GM23338 (cell line): ENCODE results near the gene EEF2. TPM values are rescaled to one million over a fixed set of nuclear protein-coding genes. Genes with fewer than 3 reads are reported as not detected.

ENCODE experiments used
- ATAC-seq: fragments of 200-7000 bp; cut with Tn5 transposase; 3 replicates; pipeline ENCODE4 v1.9.1; 2020
- DNase-seq: peaks from one replicate; pipeline ENCODE4 v3.0.0-alpha.2; 2015; ENCODE audit warnings: low spot score
- H2AFZ ChIP-seq: fragments of 200-600 bp; sonication (generic); 2 replicates; pipeline ENCODE4 v1.8.0; 2016; ENCODE audit warnings: antibody characterized with exemption, mild to moderate bottlenecking, moderate library complexity
- H3F3A ChIP-seq: fragments of 200-600 bp; sonication (generic); replicated peaks from 2 replicates; pipeline ENCODE4 v1.8.0; 2017; ENCODE audit warnings: antibody characterized with exemption, mixed run types, low read depth
- H3K27ac ChIP-seq: fragments of 200-600 bp; sonication (generic); 2 replicates; pipeline ENCODE4 v1.6.1; 2016; ENCODE audit warnings: low read depth
- H3K27me3 ChIP-seq: fragments of 200-600 bp; sonication (generic); 2 replicates; pipeline ENCODE4 v1.8.0; 2016; ENCODE audit warnings: mild to moderate bottlenecking, mixed run types, moderate library complexity; ENCODE audit not compliant: insufficient read depth
- H3K36me3 ChIP-seq: fragments of 200-600 bp; sonication (generic); 2 replicates; pipeline ENCODE4 v1.8.0; 2016; ENCODE audit warnings: mild to moderate bottlenecking; ENCODE audit not compliant: insufficient read depth
- H3K4me1 ChIP-seq: fragments of 200-600 bp; sonication (generic); 2 replicates; pipeline ENCODE4 v1.8.0; 2016; ENCODE audit warnings: mild to moderate bottlenecking, moderate library complexity; ENCODE audit not compliant: insufficient read depth
- H3K4me2 ChIP-seq: fragments of 200-600 bp; sonication (generic); 2 replicates; pipeline ENCODE4 v1.7.1; 2017; ENCODE audit warnings: mixed run types
- H3K4me3 ChIP-seq: fragments of 200-600 bp; sonication (generic); 2 replicates; pipeline ENCODE4 v1.6.1; 2016; ENCODE audit warnings: mixed run types
- H3K79me2 ChIP-seq: fragments of 200-600 bp; sonication (generic); replicated peaks from 2 replicates; pipeline ENCODE4 v1.8.0; 2017; ENCODE audit warnings: mild to moderate bottlenecking; ENCODE audit not compliant: insufficient read depth
- H3K9me2 ChIP-seq: fragments of 200-600 bp; sonication (generic); 2 replicates; pipeline ENCODE4 v1.8.0; 2017; ENCODE audit not compliant: insufficient read depth
- H4K20me1 ChIP-seq: fragments of 200-600 bp; sonication (generic); replicated peaks from 2 replicates; pipeline ENCODE4 v1.8.0; 2017; ENCODE audit warnings: mild to moderate bottlenecking; ENCODE audit not compliant: insufficient read depth
- H3K27ac Mint-ChIP-seq: 2 replicates; pipeline ENCODE4 v1.8.0; 2020; ENCODE audit warnings: inconsistent platforms, mild to moderate bottlenecking, moderate library complexity, mixed read lengths
- H3K27me3 Mint-ChIP-seq: 3 replicates; pipeline ENCODE4 v1.8.0; 2022; ENCODE audit warnings: low read depth, mild to moderate bottlenecking, moderate library complexity, mixed read lengths, inconsistent platforms; ENCODE audit not compliant: insufficient read depth, poor library complexity
- H3K36me3 Mint-ChIP-seq: 3 replicates; pipeline ENCODE4 v1.8.0; 2021; ENCODE audit warnings: low read depth, mild to moderate bottlenecking, inconsistent platforms, moderate library complexity, mixed read lengths
- H3K4me1 Mint-ChIP-seq: 3 replicates; pipeline ENCODE4 v1.8.0; 2020; ENCODE audit warnings: mild to moderate bottlenecking, inconsistent platforms, mixed read lengths
- H3K4me3 Mint-ChIP-seq: 3 replicates; pipeline ENCODE4 v1.8.0; 2021; ENCODE audit warnings: moderate library complexity, mild to moderate bottlenecking, inconsistent platforms, mixed read lengths
- H3K9me3 Mint-ChIP-seq: 3 replicates; pipeline ENCODE4 v1.8.0; 2020; ENCODE audit warnings: moderate library complexity, mild to moderate bottlenecking, inconsistent platforms, mixed read lengths
- CREB1 ChIP-seq: fragments of 250-450 bp; sonication (Bioruptor Pico); IDR thresholded peaks from 2 replicates; pipeline ENCODE4 v1.5.0; 2020; ENCODE audit warnings: low read depth, mild to moderate bottlenecking, moderate library complexity
- CTCF ChIP-seq, 2 experiments: fragments of 200-600 bp in 1 of 2; sonication (generic) in 1 of 2; conservative IDR thresholded peaks; 2 replicates each; pipeline versions ENCODE4 v1.5.1 to v1.6.1; 2016 to 2017; ENCODE audit warnings: antibody characterized with exemption in 2 of 2, low read depth in 2 of 2, mild to moderate bottlenecking in 2 of 2, moderate library complexity in 1 of 2
- ETS1 ChIP-seq: IDR thresholded peaks from 2 replicates; pipeline ENCODE4 v1.6.1; 2016; ENCODE audit warnings: antibody characterized with exemption
- EZH2 ChIP-seq: fragments of 200-600 bp; sonication (generic); IDR thresholded peaks from one replicate; pipeline ENCODE4 v1.8.0; 2017; ENCODE audit warnings: antibody characterized with exemption, mild to moderate bottlenecking, low read depth; ENCODE audit not compliant: unreplicated experiment
- EZH2phosphoT487 ChIP-seq: fragments of 200-600 bp; sonication (generic); IDR thresholded peaks from one replicate; pipeline ENCODE4 v1.8.1; 2018; ENCODE audit warnings: antibody characterized with exemption; ENCODE audit not compliant: unreplicated experiment
- JUNB ChIP-seq: IDR thresholded peaks from one replicate; pipeline ENCODE4 v1.6.1; 2016; ENCODE audit warnings: antibody characterized with exemption; ENCODE audit not compliant: unreplicated experiment
- NANOG ChIP-seq: IDR thresholded peaks from 2 replicates; pipeline ENCODE4 v1.6.1; 2016; ENCODE audit warnings: antibody characterized with exemption, borderline replicate concordance
- POLR2AphosphoS5 ChIP-seq: IDR thresholded peaks from 2 replicates; pipeline ENCODE4 v1.6.1; 2016; ENCODE audit warnings: antibody characterized with exemption, low read depth
- REST ChIP-seq: IDR thresholded peaks from one replicate; pipeline ENCODE4 v1.6.1; 2018; ENCODE audit warnings: antibody characterized with exemption; ENCODE audit not compliant: unreplicated experiment
- STAT1 ChIP-seq: IDR thresholded peaks from one replicate; pipeline ENCODE4 v1.6.1; 2016; ENCODE audit warnings: antibody characterized with exemption; ENCODE audit not compliant: unreplicated experiment
- ZNF114 ChIP-seq: fragments of 250-450 bp; sonication (Bioruptor Pico); IDR thresholded peaks from 2 replicates; pipeline ENCODE4 v1.5.0; 2020; ENCODE audit warnings: mild to moderate bottlenecking, moderate library complexity
- ZNF331 ChIP-seq: fragments of 250-450 bp; sonication (Bioruptor Pico); IDR thresholded peaks from 2 replicates; pipeline ENCODE4 v1.5.0; 2020; ENCODE audit warnings: low read depth, mild to moderate bottlenecking, moderate library complexity
- ZNF462 ChIP-seq: fragments of 250-450 bp; sonication (Bioruptor Pico); IDR thresholded peaks from 2 replicates; pipeline ENCODE4 v1.5.0; 2020; ENCODE audit warnings: mild to moderate bottlenecking, moderate library complexity
- polyA plus RNA-seq: library from polyadenylated mRNA; unstranded; fragments of >200 nt; fragmentation: Nextera tagmentation; extraction: Ambion mirVana; gene quantifications from 2 replicates; pipeline ENCODE4 v1.2.1, GENCODE V29; 2016
- total RNA-seq: library from RNA; depleted of rRNA; stranded (reverse); fragments of >200 nt; shearing (Covaris generic); gene quantifications from 2 replicates; pipeline ENCODE4 v1.2.3, GENCODE V29; 2014

EEF2 gene
- total and polyA plus RNA-seq, 2 experiments from 2014 or later = 772 to 2,987 TPM

- Histone ChIP-seq H3K36me3 (no peaks in the 10 kb centered on the region; the same call in 1 of the 2 replicates), H3K27me3 (no peaks in the 10 kb centered on the region), H3K27ac (no peak overlapping the region), H3K79me2 (no peaks in the 10 kb centered on the region), H3K4me3 (no peak overlapping the region), H2AFZ (no peak overlapping the region), H3K9me2 (no peaks in the 10 kb centered on the region), H3F3A (no peaks in the 10 kb centered on the region), H3K4me2 (no peak overlapping the region), H3K4me1 (no peaks in the 10 kb centered on the region), H4K20me1 (no peaks in the 10 kb centered on the region)
- no peaks in the 10 kb centered on the region for H3K9me3 Mint-ChIP-seq
- H3K36me3 Mint-ChIP-seq = peaks cover 34% of the 10 kb centered on the region
- H3K4me1 Mint-ChIP-seq = no peaks in the 10 kb centered on the region
- H3K27me3 Mint-ChIP-seq = peaks cover 8% of the 10 kb centered on the region
- DNase-seq (no peak), ATAC-seq (no peak)
- H3K27ac Mint-ChIP-seq = no peak overlapping the region
- TF ChIP-seq CTCF (conservative IDR thresholded peaks at IDR 0.05; ENCODE audit: low read depth in 2 of 2) = no peak
- TF ChIP-seq ZNF462 = no peak
- TF ChIP-seq ETS1 = no peak
- TF ChIP-seq STAT1 = no peak
- no peak for TF ChIP-seq REST
- no peak for TF ChIP-seq EZH2
- no peak for TF ChIP-seq CREB1 (CRISPR knock-in tag)
- no peak for TF ChIP-seq EZH2phosphoT487
- no peak for TF ChIP-seq ZNF114 (CRISPR knock-in tag)
- no peak for TF ChIP-seq JUNB
- TF ChIP-seq POLR2AphosphoS5 = no peak
- no peak for TF ChIP-seq ZNF331 (CRISPR knock-in tag)
- TF ChIP-seq NANOG = no peak
- no peak overlapping the region for H3K4me3 Mint-ChIP-seq
Measured at GRCh38 chr19:3942790-3943409, 42.4 kb downstream of the EEF2 start.
